ENCODE measurements around the gene USP36.
A peak's percentile ranks its signal among the peaks of the same experiment; 100 is the strongest.
"Not testable (repeated sequence)": the region's sequence is repeated elsewhere in the genome, so short reads cannot be mapped to it uniquely, and the experiment has no call there.

The USP36 gene

DNA sequence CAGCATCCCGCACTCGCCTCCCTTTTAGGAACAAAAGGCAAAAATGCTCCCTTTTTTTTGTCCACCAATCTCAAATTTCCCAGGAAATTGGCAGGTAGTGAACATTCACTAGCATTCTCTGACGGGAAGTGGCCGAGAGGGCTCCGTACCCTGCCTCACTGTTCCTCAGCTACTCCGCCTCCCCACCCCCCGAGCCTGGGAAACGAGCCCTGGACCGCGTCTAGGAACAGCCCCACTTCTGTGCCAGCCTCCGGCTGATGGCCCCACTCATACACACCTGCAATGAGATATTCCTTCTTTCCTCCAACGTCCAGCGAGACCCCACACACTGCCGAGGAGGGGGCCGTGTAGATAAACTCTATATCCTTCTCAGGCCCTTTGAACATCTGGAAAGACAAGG, 30.0 kb upstream of the USP36 start:
- DNase-seq, result no peak

- peak; percentile 42 for DNase-seq
Observed at GRCh38 chr17:78868391-78868790, 27.8 kb upstream of the USP36 start.

DNA sequence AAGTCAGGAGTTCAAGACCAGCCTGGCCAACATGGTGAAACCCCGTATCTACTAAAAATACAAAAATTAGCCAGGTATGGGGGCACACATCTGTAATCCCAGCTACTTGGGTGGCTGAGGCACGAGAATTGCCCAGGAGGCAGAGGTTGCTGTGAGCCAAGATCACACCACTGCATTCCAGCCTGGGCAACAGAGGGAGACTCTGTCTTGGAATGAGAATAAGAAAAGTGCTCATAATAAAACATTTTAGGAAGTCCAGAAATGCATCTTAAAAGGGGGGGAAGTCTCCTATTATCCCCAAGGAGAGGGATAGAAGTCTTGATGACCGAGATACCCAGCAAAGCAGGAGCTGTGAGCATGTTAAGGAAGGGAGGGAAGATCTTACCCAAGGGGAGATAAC, 26.4 kb upstream of the USP36 start:
- not testable (repeated sequence) for DNase-seq

- DNase-seq, result peak; percentile 36
Observed at GRCh38 chr17:78865682-78866390, 25.2 kb upstream of the USP36 start.

DNA sequence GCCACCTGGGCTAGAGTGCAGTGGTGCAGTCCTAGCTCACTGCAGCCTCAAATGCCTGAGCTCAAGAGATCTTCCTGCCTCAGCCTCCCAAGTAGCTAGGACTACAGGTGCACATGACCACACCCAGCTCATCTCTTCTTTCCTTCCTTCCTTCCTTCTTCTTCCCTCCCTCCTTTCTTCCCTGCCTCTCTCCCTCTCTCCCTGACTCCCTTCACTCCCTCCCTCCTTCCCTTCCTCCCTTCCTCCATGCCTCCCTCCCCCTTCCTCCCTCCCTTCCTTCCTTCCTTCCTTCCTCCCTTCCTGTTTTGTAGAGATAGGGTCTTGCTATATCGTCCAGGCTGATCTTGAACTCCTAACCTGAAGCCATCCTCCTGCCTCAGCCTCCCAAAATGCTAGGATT, 23.5 kb upstream of the USP36 start:
- DNase-seq, result no peak

GRCh38 chr17:78862073-78863023, 21.7 kb upstream of the USP36 start:
- peak; percentile 93 for DNase-seq

- DNase-seq, result no peak
Observed at GRCh38 chr17:78861229-78861628, 20.6 kb upstream of the USP36 start.

DNA sequence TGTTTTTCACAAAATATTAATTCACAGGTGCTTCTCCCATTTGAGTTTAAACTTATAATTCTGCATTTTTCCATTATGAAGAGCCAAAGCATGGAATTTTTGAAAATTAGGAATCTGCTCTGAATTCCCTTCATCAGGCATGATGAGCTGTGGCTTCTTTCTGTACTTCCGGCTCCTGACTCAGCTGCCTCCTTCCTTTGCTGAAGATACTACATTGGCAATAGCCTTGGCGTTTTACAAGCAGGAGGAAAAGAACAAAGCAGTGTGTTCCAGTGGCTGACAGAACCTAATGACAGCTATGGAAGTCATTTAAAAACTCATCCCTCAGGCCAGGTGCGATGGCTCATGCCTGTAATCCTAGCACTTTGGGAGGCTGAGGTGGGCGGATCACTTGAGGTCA, 18.4 kb upstream of the USP36 start:
- no peak for DNase-seq

DNA sequence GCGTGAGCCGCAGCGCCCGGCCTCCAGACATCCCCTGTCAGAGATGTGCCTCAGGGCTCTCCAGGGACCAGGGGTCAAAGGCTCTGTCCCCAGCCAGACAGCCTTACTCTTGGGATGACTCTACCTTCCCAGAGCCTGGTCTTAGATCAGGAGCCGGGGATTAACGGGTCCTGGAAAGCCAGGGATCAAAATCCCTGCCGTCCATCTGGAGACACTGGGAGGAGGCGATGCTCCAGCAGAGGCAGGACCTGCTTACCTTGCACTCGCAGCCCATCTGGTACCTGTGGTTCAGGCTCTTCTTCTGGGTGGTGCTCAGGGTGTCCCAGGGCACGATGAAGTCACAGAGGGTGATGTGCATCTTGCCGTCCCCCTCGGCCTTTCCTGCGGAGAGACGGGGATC, 16.7 kb upstream of the USP36 start:
- DNase-seq, result no peak

DNA sequence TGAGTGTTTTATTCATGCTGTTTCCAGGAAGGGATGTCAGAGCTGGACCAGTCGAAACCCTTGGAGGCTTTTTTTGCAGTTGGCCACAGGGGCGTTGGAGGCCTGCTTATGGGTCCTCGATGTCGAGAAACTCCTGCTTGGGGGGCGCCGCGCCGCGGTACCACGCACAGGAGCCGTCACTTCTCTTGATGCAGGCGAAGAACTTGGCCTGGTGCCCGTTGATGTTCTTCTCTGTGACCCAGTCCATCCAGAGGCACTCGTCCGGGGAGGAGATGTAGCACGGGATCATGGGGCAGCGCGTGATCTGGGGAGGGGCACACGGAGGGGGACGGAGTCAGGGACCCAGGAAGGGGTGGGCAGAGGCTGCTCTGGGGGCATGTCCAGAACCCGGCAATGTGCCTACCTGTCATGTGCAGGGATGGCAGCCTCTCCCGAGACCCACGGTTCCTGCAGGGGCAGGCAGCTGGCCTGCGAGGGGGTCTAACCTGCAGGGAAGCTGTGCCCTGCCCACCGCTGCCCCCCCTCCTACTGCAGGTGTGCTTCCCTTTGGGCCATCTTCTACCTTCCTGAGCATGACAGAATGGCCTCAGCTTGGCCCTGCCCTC, 15.0 kb upstream of the USP36 start:
- no peak for DNase-seq

DNA sequence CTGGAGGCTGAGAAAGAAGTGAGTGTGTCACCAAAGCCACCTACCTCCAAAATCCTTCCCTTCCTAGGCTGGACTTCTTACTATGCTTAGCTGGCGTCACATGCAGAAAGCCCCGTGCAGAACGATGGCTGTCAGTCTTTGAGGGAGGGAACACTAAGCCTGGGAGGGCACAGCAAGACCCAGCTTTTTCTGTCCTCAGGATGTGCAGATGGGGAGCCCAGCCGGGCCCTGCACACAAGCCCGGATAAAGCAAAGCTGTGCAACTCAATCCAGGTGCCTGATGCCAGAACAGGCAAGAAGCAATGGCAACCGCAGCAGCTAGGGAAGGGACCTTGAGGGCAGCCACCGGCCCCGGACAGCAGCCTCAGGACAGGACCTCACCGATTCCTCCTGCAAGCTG, 13.9 kb upstream of the USP36 start:
- no peak for DNase-seq

DNA sequence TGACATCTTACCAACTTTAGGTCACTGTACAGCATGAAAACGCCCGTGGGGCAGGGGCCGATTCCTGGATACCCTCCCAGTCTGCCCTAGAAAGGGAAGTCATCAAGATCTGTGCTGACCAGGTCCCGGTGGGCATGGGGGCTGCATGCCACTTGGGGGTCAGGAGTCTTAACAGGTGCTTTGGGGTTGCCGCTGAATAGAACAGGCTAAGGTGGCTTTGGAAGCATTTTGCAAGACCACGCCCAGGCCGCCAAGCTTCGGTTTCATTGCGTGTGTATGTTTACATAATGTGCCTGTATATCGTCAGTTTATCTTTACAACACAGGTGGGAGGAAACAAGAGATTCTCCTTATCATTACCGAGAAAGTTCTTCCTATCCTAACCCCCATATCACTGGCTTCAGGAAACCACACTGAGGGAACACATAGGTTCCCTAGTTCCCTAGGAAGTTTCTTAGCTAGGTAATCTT, 13.3 kb upstream of the USP36 start:
- no peak for DNase-seq

- DNase-seq, result no peak
Observed at GRCh38 chr17:78852709-78853121, 12.1 kb upstream of the USP36 start.

GRCh38 chr17:78849026-78849425, 8.4 kb upstream of the USP36 start:
- DNase-seq, result no peak

DNA sequence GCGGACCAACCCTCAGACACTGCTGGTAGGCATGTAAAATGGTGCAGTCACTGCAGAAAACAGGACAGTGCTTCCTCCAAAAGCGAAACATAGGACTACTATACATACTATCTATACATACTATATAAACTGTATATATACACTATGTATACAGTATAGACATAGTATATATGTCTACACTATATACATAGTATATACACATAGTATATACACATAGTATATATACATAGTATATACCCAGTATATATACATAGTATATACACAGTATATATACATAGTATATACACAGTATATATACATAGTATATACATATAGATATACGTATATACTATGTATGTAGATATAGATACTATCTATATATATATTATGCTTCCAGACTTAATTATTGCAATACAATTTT, 6.4 kb upstream of the USP36 start:
- DNase-seq, result no peak

DNA sequence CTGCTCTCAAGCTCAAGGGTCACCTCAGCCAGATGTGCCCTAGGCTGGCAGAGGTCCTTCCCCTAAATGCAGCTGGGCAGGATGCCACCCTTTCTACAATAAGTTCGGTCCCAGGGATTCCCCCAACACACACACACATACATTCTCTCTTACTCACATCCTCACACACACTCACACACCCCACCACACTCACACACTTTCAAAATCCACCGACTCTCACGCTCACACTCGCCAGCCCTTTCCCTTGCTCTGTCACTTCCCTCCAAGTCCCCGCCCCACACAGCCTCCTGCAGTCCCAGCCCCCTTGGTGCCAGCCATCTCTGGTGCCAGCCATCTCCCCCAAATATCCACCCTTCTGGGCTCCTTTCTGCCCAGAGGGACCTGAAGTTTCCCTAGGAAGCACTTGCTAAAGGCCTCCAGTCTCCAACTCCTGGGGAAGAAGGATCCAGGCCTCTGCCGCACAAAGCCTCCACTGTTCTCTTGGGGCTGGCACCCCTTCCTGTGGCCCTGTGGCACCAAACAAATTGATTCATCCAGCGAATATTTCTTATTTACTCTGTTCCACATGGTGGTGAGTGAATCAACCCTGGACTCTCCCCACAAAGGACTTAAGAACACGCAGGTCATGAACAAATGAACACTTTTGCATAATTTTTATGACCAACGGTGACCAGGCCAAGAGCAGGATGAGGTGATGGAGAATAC, 3.8 kb upstream of the USP36 start:
- DNase-seq, result no peak

- no peak for DNase-seq
Observed at GRCh38 chr17:78842881-78843565, 2.4 kb upstream of the USP36 start.

DNA sequence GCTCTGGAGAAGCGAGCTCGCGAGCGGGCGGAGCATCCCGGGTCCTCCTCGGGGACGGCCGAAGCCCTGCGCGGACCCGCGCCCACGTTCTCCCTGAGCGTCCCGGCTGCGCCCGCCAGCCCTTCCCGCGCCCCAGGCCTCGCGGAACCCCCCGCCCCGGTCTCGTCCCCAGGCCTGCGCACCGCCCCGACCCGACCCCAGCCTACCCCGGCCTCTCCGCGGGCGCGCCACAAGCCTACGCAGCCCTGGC, 159 bp downstream of the USP36 start:
- no peak for DNase-seq

- peak; percentile 34 for DNase-seq
Observed at GRCh38 chr17:78839762-78840529, 668 bp downstream of the USP36 start.

DNA sequence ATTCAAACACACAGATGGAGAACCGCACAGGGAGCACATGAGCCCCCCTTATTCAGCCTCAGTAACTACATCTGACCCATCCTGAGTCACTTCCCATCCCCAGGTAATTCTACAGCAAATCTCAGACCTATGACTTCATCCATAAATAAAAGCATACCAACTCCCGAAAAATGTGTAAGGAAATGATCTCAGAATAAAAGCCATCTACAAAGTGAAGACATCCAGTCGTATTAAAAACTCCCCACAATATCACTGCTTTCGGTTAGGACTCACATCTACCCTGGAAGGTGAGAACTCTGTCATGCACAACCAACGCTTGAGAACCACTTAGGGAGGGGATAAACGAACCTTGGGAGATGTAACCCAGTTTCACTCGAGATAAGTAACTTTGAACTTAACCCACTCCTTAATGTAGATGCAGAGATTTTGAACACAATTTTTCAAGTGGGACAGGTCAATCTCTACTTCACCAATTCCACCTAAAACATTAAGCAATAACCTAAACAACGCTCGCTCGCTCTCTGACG, 1.3 kb downstream of the USP36 start:
- DNase-seq, result no peak

- DNase-seq, result no peak
Observed at GRCh38 chr17:78838574-78839005, 2.0 kb downstream of the USP36 start.
